NCI-H146 treated with DMSO at 0.1 percent for 48 hours (cell line): Measurements from ENCODE around the gene INTS11.

ENCODE experiments used
- DNase-seq: peaks from one replicate; lab custom pipeline; 2025; ENCODE audit not compliant: unreplicated experiment; lab: John Stamatoyannopoulos, UW

INTS11 gene

GRCh38 chr1:1345384-1345783 lies 20.9 kb upstream of the INTS11 start:
- DNase-seq = no peak

GRCh38 chr1:1344655-1345361 lies 20.3 kb upstream of the INTS11 start:
- no peak for DNase-seq

- DNase-seq = no peak
Observed at GRCh38 chr1:1343811-1344421, 19.5 kb upstream of the INTS11 start.

DNA sequence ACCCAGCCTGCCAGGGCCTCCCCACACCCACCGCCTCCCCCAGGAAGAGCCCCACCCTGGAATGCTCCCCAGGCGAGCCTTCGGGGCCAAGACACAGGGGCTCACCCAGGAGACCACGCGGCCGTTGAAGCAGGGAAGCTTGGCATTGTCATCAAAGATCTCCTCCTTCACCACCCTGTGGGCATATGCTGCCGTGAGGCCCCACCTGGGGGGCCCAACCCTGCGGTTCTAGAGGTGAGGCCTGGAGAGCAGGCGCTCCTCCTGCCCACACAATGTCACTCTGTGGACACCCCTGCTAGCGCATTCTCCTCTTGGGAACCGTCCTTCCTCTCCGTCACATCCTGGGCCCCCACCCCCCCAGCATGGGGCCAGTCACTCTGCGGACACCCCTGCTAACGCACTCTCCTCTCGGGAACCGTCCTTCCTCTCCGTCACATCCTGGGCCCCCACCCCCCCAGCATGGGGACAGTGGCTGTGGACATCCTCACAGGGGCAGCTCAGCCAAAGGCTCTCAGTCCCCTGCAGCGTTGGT lies 18.2 kb upstream of the INTS11 start:
- no peak for DNase-seq

DNA sequence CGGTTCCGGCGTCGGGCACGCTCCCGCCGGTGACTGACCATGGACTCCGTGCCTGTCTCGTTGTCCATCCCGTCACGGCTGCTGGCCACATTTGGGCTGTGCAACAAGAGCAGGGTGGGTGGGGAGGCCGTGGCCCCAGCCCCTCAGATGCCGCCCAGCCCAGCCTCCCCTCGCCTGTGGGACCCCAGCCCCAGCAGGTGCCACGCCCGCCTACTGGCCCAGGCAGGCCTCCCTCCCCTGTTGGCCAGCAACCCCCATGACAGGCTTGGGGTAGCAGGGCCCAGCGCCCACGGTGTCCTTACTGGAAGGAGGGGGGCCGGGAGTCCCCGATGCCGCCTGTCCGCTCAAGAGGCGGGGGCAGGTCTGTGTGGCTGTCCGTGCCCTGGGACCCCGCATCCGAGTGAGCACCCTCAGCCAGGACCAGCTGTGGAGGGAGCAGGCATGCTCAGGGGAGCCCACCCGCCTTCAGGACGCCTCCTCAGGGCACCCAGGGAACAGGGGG lies 17.7 kb upstream of the INTS11 start:
- no peak for DNase-seq

GRCh38 chr1:1341549-1342021 lies 17.1 kb upstream of the INTS11 start:
- DNase-seq = no peak

DNA sequence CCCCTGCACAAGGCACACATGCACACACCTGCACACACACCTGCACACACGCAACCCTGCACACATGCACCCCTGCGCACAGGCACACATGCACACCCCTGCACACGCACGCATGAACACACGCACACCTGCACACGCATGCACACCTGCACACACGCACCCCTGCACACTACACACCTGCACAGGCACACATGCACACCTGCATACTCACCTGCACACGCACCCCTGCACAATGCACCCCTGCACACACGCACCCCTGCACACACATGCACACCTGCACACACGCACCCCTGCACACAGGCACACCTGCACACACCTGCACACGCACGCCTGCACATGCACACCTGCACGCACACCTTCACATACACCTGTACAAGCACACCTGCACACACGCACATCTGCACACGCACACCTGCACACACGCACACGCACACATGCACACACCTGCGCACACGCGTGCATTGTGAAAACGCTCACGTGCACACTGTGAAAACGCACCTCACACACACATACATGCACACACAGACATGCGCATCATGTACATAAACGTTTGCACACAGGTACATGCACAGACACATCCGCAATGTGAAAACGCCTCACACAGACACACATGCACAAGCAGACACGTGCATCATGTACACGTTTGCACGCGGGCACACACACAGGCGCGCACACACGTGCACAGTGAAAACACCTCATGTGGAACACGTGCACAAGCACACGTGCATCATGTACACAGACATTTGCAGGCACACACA lies 16.5 kb upstream of the INTS11 start:
- no peak for DNase-seq

GRCh38 chr1:1340185-1340584 lies 15.7 kb upstream of the INTS11 start:
- no peak for DNase-seq

- DNase-seq = no peak
Observed at GRCh38 chr1:1338278-1338677, 13.8 kb upstream of the INTS11 start.

DNA sequence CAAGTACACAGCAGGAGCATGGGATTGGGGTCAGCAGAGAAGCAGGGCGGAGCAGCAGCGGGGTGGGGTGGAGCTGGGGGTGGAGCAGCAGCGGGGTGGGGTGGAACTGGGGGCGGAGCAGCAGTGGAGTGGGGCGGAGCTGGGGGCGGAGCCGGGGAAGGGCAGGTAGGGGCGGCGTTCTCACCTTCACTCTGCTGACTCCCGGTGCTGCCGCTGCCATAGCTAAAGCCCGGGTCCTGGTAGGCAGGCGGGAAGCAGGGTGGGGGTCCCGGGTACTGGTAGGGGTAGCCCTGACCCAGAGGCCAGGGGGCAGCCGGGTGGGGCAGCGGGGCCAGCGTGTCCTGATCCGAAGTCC lies 13.3 kb upstream of the INTS11 start:
- DNase-seq = no peak

DNA sequence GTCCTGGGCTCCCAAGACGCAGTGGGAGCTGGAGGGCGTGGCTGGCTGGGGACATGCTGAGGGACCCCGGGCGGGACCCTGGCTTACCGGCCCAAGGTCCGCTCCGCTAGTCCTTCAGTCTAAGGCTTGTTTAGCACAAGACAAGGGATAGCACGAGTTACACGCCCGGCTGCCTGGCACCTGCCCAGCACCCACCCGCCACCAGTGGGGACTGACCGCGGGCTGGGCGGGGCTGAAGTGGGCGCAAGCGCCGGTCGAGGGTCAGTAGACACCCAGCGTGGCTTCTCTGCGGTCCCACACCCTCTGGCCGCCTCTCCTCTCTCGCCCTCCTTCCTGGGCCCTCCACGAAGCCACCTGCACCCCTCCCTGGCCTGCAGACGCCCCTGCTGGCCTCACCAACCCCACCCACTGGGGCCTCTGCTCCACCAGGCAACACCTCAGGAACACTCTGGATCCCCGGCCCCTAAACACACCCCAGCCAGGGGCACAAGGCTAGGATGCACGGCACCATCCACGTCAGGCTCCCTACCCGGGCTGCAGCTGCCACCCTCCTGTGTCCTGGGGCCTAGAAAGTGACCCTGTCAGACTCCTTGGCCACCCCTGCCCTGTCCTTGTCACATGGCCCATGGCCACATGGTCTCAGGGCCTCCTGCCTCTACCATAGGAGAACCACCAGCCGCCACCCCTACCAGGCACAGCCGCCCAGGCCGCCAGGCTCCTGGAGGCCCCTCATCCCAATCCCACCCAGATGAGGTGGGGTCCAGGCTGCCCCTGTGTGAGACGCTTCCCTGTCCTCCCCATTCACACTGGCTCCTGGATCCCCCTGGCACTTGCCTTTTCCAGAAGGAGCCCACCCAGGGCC lies 12.7 kb upstream of the INTS11 start:
- no peak for DNase-seq

- DNase-seq = no peak
Observed at GRCh38 chr1:1336446-1336845, 12.0 kb upstream of the INTS11 start.

GRCh38 chr1:1335792-1336248 lies 11.4 kb upstream of the INTS11 start:
- no peak for DNase-seq

- no peak for DNase-seq
Observed at GRCh38 chr1:1335283-1335682, 10.8 kb upstream of the INTS11 start.

DNA sequence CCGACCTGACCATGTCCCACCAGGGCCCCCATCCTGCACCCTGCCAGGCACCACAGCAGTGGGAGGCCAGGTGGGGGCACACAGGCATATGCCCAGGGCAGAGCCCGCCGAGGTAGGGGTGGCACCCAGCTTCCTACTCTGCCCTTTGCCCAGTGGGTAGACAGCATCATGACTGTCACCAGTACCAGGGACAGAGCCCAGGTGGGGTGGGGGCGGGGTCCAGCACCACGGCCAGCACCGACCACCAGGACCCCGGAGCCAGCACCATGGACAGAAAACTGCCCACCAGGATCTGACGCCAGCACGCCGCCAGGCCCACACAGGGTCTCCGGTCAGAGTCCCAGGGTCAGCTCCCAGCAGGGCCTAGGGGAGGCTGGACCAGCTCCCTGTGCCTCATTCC lies 10.4 kb upstream of the INTS11 start:
- no peak for DNase-seq

DNA sequence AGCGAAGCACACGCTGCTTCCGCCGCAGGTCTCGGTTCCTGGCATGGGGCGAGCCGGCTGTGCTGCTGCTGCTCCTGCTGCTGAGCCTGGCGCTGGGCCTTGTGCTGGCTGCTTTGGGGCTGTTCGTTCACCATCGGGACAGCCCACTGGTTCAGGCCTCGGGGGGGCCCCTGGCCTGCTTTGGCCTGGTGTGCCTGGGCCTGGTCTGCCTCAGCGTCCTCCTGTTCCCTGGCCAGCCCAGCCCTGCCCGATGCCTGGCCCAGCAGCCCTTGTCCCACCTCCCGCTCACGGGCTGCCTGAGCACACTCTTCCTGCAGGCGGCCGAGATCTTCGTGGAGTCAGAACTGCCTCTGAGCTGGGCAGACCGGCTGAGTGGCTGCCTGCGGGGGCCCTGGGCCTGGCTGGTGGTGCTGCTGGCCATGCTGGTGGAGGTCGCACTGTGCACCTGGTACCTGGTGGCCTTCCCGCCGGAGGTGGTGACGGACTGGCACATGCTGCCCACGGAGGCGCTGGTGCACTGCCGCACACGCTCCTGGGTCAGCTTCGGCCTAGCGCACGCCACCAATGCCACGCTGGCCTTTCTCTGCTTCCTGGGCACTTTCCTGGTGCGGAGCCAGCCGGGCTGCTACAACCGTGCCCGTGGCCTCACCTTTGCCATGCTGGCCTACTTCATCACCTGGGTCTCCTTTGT lies 9.2 kb upstream of the INTS11 start:
- DNase-seq = no peak

- no peak for DNase-seq
Observed at GRCh38 chr1:1332774-1333480, 8.5 kb upstream of the INTS11 start.

- no peak for DNase-seq
Observed at GRCh38 chr1:1332031-1332755, 7.7 kb upstream of the INTS11 start.
